Measurements from ENCODE around the gene ME3.

ME3 gene

GRCh38 chr11:86672007-86672621, at the start of gene ME3:
Gene ME3 (minus strand): TSS chr11:86672616.
- peak; percentile 4 to 40 for DNase-seq (ENCODE audit: low read depth in 1 of 2, low spot score in 1 of 2)

GRCh38 chr11:86722006-86722405, 49.6 kb upstream of the ME3 start:
- DNase-seq (ENCODE audit: low read depth in 1 of 2, low spot score in 1 of 2) = no peak

GRCh38 chr11:86720546-86720945, 48.1 kb upstream of the ME3 start:
- no peak for DNase-seq (ENCODE audit: low read depth in 1 of 2, low spot score in 1 of 2)

- DNase-seq (ENCODE audit: low read depth in 1 of 2, low spot score in 1 of 2) = no peak
These were observed 47.5 kb upstream of the ME3 start for GRCh38 chr11:86719781-86720463.

- DNase-seq (ENCODE audit: low read depth in 1 of 2, low spot score in 1 of 2) = no peak
These were observed 46.6 kb upstream of the ME3 start for GRCh38 chr11:86718999-86719398.

GRCh38 chr11:86718521-86718920, 46.1 kb upstream of the ME3 start:
- no peak for DNase-seq (ENCODE audit: low read depth in 1 of 2, low spot score in 1 of 2)

- DNase-seq (ENCODE audit: low read depth in 1 of 2, low spot score in 1 of 2) = no peak
These were observed 45.5 kb upstream of the ME3 start for GRCh38 chr11:86717817-86718501.

DNA sequence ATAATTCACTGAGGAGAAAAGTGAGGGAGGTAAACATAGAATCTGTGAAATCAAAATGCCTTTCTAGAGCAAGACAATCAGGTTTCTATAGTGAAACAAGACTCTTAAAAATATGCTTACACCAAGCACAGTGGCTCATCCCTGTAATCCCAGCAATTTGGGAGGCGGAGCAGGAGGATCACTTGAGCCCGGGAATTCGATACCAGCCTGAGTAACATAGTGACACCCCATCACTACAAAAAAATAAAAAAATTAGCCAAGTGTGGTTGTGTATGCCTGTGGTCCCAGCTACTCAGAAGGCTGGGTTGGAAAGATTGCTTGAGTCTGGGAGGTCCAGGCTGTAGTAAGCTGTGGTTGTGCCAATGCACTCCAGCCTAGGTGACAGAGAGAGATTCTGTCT, 43.2 kb upstream of the ME3 start:
- DNase-seq (ENCODE audit: low read depth in 1 of 2, low spot score in 1 of 2) = no peak

DNA sequence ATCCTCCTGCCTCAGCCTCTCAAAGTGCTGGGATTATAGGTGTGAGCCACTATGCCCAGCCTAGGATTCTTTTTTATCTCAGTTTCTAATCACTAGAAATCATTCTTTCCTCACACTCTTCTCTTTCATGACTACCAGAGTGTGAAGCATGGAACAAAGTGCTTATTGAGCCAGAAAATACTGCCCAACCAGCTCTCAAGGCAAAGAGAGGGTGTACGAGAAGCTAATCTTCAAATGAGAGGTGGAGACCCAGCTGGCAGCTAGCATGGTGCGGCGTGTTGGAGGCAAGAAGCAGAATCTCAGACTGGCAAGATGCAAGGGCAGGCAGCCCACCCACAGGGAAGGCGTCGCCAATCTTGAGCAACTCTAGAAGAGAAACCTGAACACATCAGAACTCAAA, 41.1 kb upstream of the ME3 start:
- no peak for DNase-seq (ENCODE audit: low read depth in 1 of 2, low spot score in 1 of 2)

- DNase-seq (ENCODE audit: low read depth in 1 of 2, low spot score in 1 of 2) = no peak
These were observed 38.5 kb upstream of the ME3 start for GRCh38 chr11:86710936-86711335.

DNA sequence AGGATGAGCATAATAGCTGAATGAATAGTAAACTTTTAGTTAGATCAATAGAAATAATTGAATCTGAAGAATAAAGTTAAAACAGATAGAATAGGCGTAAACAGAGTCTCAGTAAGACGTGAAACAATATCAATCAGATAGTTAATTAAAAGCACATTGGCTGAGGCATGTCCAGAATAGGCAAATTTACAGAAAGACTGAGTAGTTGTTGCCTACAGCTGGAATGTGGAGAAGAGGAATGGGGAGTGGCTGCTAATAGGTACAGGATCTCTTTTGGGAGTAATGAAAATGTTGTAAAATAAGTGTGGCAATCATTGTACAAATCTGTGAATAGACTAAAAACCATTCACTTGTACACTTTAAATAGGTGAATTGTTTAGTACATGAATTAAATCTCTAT, 36.3 kb upstream of the ME3 start:
- DNase-seq (ENCODE audit: low read depth in 1 of 2, low spot score in 1 of 2) = no peak

DNA sequence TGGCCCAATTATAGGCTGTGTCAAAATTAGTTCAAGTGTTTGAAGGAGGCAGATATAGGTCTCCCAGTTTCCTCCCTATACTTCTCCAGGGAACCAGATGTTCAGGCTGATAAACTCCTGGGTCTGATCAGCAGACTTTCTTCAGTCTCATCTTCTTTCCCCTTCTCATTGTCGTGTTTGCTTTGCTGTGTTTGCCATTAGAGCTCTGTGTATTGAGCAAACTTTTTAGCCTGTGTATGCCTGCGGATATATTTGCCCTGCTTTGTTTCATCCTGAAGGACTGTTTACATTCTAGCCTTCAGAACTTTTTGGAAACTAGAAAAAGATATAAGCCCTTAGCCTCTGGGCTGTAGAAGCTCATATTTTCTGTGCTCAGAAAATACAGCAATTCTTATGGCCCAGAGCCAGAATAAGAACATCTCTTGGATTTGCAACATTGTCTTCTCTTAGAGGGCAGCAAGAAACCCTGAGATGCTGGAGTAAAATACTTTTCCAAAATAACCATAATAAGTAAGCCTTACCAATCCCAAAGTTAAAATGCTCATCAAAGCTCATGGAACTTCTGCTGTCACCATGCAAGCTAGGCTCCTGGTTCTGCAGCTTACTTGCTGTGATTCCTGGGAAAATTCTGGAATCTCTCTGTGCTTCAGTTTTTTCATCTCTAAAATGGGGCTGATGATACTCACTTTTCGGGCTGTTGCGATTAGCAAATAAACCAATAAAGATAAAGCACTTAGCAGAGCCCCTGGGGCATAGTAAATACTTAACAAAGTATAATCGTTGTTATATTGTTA, 34.1 kb upstream of the ME3 start:
- no peak for DNase-seq (ENCODE audit: low read depth in 1 of 2, low spot score in 1 of 2)

DNA sequence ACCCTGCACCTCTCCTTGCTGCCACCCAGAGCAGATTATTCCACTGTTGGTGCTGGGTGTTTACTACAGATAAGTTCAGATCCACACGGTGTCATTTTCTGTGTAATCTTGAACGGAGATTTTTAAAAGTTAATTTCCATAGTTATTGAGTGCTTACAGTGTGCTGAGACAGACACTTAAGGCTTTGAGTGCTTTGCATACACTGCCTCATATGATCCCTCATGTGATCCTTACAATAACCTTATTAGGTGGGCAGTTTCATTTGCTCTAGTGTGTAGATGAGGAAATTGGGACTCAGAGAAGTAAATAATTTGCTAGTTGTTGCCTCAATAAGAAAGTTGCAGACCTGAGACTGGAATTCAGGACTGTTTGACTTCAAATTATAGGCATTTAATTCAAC, 32.3 kb upstream of the ME3 start:
- no peak for DNase-seq (ENCODE audit: low read depth in 1 of 2, low spot score in 1 of 2)

- DNase-seq (ENCODE audit: low read depth in 1 of 2, low spot score in 1 of 2) = no peak
These were observed 31.6 kb upstream of the ME3 start for GRCh38 chr11:86703987-86704386.

- no peak for DNase-seq (ENCODE audit: low read depth in 1 of 2, low spot score in 1 of 2)
These were observed 30.0 kb upstream of the ME3 start for GRCh38 chr11:86702220-86702983.

DNA sequence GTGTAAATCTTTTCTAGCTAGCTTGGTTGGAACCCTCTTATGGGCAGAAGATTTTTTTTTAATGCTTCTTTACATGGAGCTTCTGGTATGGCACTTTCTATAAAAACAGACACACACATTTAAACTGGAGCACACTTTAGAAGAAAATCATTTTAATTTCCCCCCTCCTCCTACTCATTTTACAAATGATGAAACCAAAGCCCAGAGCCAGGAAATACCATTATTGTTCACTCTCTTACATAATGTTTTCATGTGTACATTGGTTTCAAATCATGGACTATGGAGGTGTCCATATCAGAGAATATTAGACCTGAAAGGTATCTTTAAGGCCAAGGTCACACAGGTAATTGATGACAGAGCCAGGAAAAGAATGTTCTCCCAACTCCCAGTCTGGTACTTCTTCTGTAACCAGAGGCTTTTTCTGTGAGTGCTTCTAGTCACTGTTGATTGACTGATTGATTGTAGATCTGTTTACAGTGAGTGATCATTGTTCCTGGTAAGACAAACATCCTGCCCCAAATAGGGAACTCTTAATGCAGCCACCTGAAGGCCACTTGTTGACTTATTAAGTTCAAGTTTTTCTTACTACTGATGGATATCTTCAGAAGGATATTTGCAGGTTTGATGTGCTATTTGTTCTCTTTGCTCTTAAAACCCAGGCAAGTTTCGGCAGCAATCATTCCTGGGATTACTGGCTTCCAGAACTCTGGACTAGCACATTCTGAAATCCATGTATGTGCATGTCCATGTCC, 26.8 kb upstream of the ME3 start:
- DNase-seq (ENCODE audit: low read depth in 1 of 2, low spot score in 1 of 2) = no peak

DNA sequence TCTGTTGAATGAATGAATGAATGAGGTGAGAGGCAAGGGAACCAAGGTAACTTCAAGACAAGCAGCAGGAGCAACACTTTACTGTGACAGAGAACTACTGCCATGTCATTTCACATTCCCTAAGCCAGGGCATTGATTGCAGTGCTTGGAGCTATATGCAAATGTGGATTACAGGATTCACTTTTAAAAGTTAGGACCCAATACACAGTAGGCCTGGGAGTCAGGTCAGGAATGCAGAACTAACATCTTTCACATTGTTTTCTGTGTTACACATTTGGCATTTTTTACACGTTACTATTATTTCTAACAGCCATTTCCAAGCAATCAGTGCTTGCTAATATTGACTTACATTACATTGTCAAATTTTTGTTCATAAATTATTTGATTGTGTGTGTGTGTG, 26.2 kb upstream of the ME3 start:
- DNase-seq (ENCODE audit: low read depth in 1 of 2, low spot score in 1 of 2) = no peak

DNA sequence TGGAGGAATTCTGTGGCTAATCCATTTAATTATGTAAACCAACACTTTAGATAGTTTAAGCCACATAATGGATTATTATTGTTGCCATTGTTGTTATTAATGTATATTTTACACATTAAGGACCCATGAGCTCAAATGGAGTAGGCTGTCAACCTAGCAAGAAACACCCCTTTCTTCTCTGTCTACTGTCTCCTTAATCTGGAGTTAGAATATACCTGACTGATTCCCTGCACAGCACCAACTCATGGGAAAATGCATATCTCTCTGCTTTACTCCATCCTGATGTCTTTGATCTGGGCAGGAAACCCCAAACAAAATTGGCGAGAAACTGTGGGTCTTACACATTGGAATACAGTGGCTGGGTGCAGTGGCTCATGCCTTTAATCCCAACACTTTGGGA, 24.0 kb upstream of the ME3 start:
- DNase-seq (ENCODE audit: low read depth in 1 of 2, low spot score in 1 of 2) = no peak

- no peak for DNase-seq (ENCODE audit: low read depth in 1 of 2, low spot score in 1 of 2)
These were observed 23.6 kb upstream of the ME3 start for GRCh38 chr11:86696004-86696403.

DNA sequence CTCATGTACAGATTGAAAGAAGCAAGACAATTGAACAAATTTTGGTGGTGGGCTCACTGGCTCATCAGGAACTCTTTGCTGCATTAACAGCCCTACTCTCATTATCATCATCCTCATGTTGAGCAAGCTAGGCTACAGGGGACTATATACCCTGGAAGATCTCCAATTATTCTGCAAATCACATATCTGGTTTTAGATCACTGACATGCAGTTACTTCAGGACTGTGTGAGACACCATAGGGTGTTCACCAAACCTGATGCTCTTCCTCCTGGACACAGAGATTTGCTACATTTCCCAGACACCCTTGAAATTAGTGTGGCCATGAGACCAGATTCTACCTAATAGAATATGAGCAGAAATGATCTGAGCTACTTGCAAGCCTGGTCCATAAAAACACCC, 23.0 kb upstream of the ME3 start:
- no peak for DNase-seq (ENCODE audit: low read depth in 1 of 2, low spot score in 1 of 2)

Data from stimulated activated CD4-positive, alpha-beta T cell treated with anti-CD3 and anti-CD28 coated beads, Interleukin-15, amount 100 ng/mL, for 1 hour (primary cell).